ENCODE measurements around the gene USP53. TPM values are rescaled to one million over a fixed set of nuclear protein-coding genes. Genes with fewer than 3 reads are reported as not detected.
"Not testable (repeated sequence)": the region's sequence is repeated elsewhere in the genome, so short reads cannot be mapped to it uniquely, and the experiment has no call there.

The USP53 gene
- total RNA-seq, 1 donor from 2014 or later: 75.4 TPM

GRCh38 chr4:119246177-119246733, 33.7 kb downstream of the USP53 start:
- intact Hi-C loops (cut with DNase I): no loop called here
- H3K27me3 ChIP-seq: no peaks in the 10 kb centered on the region

GRCh38 chr4:119251037-119251436, 38.5 kb downstream of the USP53 start:
- intact Hi-C loops (cut with DNase I); H3K4me3 ChIP-seq; H3K9me3 ChIP-seq; DNase-seq (ENCODE audit: low spot score in 2 of 2); H3K27me3 ChIP-seq; H3K27ac ChIP-seq; H3K4me1 ChIP-seq: not testable (repeated sequence)
- H3K36me3 ChIP-seq: peaks cover 49 to 83% of the 10 kb centered on the region in 2 donors

More at GRCh38 chr4:119246177-119246733, 33.7 kb downstream of the USP53 start:
- Histone ChIP-seq H3K4me1 (peaks cover 0 to 11% of the 10 kb centered on the region in 2 donors), H3K4me3 (no peak overlapping the region), H3K27ac (no peak overlapping the region), H3K36me3 (peaks cover 39 to 53% of the 10 kb centered on the region in 2 donors), H3K9me3 (no peaks in the 10 kb centered on the region)
- no peak for DNase-seq (ENCODE audit: low spot score in 2 of 2)
- no peak for TF ChIP-seq CTCF (IDR thresholded peaks at IDR 0.05)

GRCh38 chr4:119255223-119255622, 42.7 kb downstream of the USP53 start:
- H3K27me3 ChIP-seq; H3K9me3 ChIP-seq; intact Hi-C loops (cut with DNase I); H3K4me3 ChIP-seq; H3K4me1 ChIP-seq; DNase-seq (ENCODE audit: low spot score in 2 of 2); H3K27ac ChIP-seq: not testable (repeated sequence)
- H3K36me3 ChIP-seq: peaks cover 62 to 93% of the 10 kb centered on the region in 2 donors

GRCh38 chr4:119260528-119260927, 48.0 kb downstream of the USP53 start:
- intact Hi-C loops (cut with DNase I): loop anchor here (5.0 kb wide), 1 partner anchor 33 kb away; no protein-coding TSS in a partner anchor
- peaks cover 56 to 93% of the 10 kb centered on the region in 2 donors for H3K36me3 ChIP-seq
- no peak for TF ChIP-seq CTCF (IDR thresholded peaks at IDR 0.05)

GRCh38 chr4:119261986-119262385, 49.5 kb downstream of the USP53 start:
- Histone ChIP-seq H3K4me1 (no peaks in the 10 kb centered on the region), H3K36me3 (peaks cover 53 to 90% of the 10 kb centered on the region in 2 donors), H3K27me3 (no peaks in the 10 kb centered on the region), H3K27ac (no peak overlapping the region), H3K4me3 (no peak overlapping the region), H3K9me3 (no peaks in the 10 kb centered on the region)
- intact Hi-C loops (cut with DNase I): loop anchor here (5.0 kb wide), 1 partner anchor 35 kb away; no protein-coding TSS in a partner anchor
- no peak for TF ChIP-seq CTCF (IDR thresholded peaks at IDR 0.05)
- DNase-seq (ENCODE audit: low spot score in 2 of 2): no peak

More at GRCh38 chr4:119260528-119260927, 48.0 kb downstream of the USP53 start:
- H3K27ac ChIP-seq: no peak overlapping the region
- H3K4me3 ChIP-seq: no peak overlapping the region
- H3K4me1 ChIP-seq: no peaks in the 10 kb centered on the region
- no peaks in the 10 kb centered on the region for H3K27me3 ChIP-seq
- no peaks in the 10 kb centered on the region for H3K9me3 ChIP-seq
- DNase-seq (ENCODE audit: low spot score in 2 of 2): no peak

GRCh38 chr4:119264743-119265142, 52.2 kb downstream of the USP53 start:
- no peaks in the 10 kb centered on the region for H3K9me3 ChIP-seq
- no peak overlapping the region for H3K27ac ChIP-seq
- no peak overlapping the region for H3K4me3 ChIP-seq
- peaks cover 50 to 89% of the 10 kb centered on the region in 2 donors for H3K36me3 ChIP-seq
- no peak for DNase-seq (ENCODE audit: low spot score in 2 of 2)
- intact Hi-C loops (cut with DNase I): loop anchor here (5.0 kb wide), 1 partner anchor 37 kb away; no protein-coding TSS in a partner anchor
- TF ChIP-seq CTCF (IDR thresholded peaks at IDR 0.05): no peak
- H3K4me1 ChIP-seq: no peaks in the 10 kb centered on the region
- H3K27me3 ChIP-seq: no peaks in the 10 kb centered on the region
